GM04503 (cell line): ENCODE results near the gene CPZ.
"Not testable (repeated sequence)": the region's sequence is repeated elsewhere in the genome, so short reads cannot be mapped to it uniquely, and the experiment has no call there.

ENCODE experiments used
- DNase-seq: peaks from one replicate; pipeline ENCODE4 v3.0.0-alpha.2; 2012; ENCODE audit warnings: low read depth

The CPZ gene

GRCh38 chr4:8557151-8558076 lies 35.2 kb upstream of the CPZ start:
- no peak for DNase-seq

GRCh38 chr4:8558080-8558960 lies 34.2 kb upstream of the CPZ start:
- DNase-seq: no peak

DNA sequence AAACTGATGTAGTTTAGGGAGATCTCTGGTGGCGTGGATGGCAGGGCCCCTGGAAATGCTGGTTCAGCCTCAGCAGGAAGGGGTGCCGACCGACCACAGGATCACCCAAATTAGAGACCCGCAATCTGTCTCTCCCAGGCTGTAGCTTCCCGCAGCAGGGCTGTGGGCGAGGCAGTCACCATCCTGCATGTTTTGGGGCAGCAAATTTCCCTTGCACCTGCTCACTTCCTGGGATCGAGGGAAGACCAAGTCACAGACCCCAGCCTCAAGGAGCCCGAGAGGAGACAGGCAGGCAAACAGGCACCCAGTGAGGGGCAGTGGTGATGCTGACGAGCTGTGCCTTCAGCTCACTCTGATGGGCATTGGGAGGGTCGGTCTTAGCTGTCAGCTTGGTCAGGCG lies 33.6 kb upstream of the CPZ start:
- DNase-seq: no peak

DNA sequence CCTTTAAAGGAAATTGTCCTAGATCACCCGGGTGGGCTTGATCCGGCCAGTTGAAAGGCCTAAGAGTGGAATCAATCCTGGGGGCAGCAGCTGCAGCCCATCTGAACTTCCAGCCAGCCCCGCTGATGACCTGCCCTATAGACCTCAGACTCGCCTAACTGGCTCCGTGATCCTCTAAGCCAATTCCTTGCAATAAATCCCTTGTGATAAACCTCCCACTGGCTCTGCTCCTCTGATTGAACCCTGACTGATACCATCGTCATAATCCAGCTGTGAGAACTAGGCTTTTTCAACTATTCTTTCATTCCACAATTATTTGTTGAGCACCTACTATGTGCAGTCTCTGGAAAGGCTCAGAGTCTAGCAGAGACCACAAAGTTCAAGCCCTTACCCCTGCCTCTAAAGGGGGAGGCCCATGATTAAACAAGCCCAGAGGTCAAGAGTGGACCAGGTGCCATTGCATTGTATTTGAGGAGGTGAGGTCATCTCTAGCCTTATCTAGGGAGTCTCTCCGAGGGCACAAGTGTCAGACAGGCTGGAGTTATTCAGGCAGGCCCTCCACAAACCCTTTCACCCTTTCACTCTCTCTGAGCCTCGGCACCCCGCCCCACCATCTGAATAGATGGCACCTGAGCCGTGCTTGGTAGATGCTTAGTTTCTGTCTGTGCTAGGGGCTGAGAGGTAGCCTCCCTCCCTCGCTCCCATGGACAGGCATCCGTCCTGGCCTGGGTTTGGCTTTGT lies 32.9 kb upstream of the CPZ start:
- no peak for DNase-seq

DNA sequence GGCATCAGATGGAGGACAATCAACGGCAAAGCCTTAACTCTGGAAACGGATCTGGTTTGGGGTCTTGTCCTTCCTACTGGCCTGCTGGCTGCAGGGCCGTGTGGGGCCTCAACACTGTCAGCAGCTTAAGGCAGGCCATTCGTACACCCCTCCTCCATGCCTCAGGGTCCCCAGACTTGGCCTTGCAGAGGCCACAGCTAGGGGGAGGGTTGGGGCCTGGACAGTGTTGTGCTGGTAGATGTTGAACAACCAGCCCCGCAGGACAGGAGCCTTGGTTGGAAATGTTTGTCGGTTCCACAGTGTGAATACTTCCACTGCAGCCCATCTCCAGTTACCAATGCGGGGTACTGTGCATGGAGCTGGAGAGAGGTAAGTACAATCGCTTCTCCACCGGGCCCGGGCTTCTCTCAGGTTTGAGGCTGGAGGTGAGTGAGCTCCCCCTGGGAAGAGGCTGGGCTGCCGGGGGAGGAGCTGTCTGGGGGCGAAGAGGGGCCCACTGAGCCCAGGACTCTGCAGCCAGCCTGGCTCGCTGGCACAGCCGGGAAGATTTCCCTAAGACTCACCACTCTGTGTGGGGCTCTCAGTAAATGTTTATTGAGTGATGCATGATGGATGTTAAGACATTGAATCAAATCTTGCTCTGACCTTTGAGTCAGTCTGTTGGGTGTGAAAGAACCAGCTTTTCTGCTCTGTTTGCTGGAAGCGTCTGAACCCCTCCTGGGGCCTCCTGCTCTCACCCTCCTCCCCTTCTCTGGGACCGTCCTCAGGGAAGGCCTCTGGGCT lies 32.1 kb upstream of the CPZ start:
- no peak for DNase-seq

- no peak for DNase-seq
Measured at GRCh38 chr4:8564595-8564994, 28.0 kb upstream of the CPZ start.

DNA sequence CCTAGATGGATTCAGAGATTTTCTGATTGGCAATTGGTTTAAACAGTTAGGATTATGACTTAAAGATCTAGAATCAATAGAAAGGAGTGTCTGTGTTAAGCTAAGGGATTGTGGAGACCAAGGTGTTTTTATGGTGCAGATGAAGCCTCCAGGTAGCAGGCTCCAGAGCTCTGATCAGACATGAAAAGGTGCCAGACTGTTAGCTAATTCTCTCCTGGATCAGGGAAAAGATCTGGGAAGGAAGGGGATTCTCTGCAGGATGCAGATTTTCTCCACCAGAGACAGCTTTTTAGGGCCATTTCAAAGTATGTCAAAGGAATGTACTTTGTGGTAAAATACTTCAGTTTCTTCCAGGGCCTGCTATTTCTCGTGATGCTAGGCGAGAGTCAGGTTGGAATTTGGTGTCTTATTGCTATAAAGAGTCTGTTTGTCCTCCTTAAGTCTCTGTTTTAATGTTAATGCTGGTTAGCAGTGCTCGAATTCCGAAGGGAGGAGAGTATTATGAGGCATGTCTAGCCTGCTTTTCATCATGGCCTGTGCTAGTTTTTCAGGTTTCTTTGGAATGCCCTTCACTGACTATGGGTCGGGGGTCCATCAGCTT lies 24.4 kb upstream of the CPZ start:
- DNase-seq: no peak

GRCh38 chr4:8570201-8570600 lies 22.4 kb upstream of the CPZ start:
- no peak for DNase-seq

DNA sequence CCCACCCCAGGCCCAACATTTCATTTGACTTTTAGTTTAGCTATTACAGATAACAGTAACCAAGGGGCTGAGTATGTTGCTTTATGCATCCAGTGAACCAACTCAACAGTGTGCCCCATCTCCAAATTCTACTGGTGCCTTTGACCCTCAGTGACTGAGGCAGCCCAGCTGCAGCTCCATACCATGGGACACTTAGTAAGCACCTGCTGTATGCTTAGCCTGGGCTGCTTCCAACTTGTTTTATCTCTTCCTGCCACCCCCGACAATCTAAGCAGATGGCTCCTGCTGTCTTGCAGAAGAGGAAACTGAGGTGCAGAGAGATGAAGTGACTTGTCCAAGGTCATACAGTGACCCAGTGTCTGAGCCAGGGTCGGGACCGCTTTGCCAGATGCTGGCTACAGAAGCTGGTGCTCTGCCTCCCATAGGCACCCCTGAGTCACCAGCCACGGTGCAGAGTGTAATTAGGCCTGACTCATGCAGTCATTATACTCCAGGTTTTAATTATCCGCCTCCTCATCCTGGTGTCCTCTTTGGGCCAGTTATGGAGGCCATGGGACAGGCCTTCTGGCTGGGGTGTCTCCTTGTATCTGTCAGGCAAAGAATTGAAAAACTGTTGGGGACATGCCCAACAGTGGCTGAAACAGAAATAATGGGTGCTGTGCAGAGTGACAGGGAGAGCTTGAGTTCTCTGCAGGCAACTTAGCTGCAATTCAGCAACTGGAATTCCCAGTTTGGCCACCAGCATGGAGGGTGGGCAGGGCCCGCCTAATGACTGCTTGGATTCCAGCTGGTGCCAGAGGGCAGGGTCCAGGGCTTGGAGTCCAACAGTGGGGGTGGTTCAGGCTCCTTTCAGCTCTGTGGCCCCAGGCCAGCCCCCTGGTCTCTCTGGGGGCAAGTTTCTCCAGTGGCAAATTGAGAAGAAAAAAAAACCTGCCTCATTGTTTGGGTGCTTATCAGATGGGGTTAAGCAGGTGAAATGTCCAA lies 20.6 kb upstream of the CPZ start:
- no peak for DNase-seq

- DNase-seq: no peak
Measured at GRCh38 chr4:8573266-8573665, 19.3 kb upstream of the CPZ start.

DNA sequence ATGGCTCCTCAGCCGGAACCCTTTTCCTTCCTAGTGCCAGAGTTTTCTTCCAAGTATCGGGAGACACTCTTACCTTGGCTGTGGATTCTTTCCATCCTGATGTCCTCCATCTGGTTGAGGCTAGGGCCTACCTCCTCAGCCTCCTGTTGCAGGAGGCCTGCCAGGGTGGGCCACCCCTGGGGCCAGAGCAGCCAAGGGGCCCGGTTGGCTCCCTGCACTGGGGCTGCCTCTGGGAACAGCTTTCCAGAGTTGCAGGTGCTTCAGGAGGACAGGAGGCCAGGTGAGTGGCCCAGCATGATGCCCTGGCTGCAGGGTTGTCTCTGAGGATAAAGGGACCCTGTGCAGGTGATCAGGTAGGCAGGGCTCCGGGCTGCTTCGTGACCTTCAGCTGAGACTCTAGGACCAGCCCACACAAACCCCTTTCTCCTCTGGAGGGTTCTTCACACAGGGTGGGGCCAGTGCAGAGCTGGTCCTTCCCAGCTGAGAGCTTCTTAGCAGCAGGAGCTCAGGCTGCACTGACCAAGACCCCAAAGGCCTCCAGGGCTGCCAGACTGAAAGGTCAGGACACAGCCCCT lies 17.7 kb upstream of the CPZ start:
- no peak for DNase-seq

GRCh38 chr4:8575457-8575856 lies 17.1 kb upstream of the CPZ start:
- DNase-seq: no peak

DNA sequence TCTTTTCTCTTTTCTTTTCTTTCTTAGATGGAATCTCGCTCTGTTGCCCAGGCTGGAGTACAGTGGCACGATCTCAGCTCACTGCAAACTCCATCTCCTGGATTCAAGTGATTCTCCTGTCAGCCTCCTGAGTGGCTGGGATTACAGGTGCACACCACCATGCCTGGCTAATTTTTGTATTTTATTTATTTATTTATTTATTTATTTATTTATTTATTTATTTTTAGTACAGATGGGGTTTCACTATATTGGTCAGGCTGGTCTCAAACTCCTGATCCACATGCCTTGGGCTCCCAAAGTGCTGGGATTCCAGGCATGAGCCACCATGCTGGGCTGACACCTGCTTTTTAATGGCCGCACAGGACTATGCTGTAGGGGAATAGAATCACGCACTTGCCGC lies 16.0 kb upstream of the CPZ start:
- not testable (repeated sequence) for DNase-seq

GRCh38 chr4:8577046-8577445 lies 15.5 kb upstream of the CPZ start:
- DNase-seq: no peak

GRCh38 chr4:8577972-8578371 lies 14.6 kb upstream of the CPZ start:
- DNase-seq: no peak

DNA sequence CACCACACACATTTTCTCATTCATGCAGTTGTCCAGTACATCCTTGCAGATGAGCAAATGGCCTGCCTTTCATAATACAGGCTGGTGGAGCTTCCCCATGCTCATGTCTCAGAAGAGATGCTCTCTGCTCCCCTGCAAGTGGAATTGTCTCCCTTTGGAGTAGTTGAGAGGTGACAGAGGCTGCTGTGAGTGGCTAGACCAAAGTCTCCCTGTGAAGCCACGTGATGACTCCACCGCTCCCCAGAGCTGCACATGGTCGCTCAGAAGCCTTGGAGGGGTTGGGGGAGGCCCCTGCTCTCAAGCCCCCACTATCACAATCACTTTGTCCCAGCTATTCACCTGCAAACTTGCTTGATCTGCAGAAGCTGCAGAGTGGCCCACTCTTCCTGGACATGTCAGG lies 13.8 kb upstream of the CPZ start:
- DNase-seq: no peak

- no peak for DNase-seq
Measured at GRCh38 chr4:8579526-8580320, 12.8 kb upstream of the CPZ start.

DNA sequence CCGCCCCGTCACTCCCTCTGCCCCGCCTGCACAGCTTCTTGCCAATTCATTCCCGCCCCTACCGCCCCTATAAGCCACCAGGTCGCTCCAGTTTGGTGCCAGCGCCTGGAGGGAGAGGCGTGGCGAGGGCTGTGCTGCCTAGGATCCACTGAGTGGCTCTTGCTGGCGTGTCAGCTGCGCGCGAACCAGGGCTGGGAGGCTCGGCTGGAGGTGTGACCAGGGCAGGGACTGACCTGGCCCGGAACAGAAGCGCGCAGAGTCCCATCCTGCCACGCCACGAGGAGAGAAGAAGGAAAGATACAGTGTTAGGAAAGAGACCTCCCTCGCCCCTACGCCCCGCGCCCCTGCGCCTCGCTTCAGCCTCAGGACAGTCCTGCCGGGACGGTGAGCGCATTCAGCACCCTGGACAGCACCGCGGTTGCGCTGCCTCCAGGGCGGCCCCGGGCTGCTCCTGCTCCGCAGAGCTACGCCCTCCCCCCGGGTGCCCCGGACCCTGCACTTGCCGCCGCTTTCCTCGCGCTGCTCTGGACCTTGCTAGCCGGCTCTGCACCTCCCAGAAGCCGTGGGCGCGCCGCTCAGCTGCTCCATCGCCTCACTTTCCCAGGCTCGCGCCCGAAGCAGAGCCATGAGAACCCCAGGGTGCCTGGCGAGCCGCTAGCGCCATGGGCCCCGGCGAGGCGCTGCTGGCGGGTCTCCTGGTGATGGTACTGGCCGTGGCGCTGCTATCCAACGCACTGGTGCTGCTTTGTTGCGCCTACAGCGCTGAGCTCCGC lies 12.1 kb upstream of the CPZ start, which contains the start of gene GPR78:
TSS of gene GPR78 (plus strand) at position 72 of the 773 bp plus-strand sequence. CDS start at position 663, 591 bp downstream.
- DNase-seq: no peak
